ENCODE data around the gene NTM.

NTM gene

GRCh38 chr11:132115454-132115853, 745.0 kb downstream of the NTM start:
- H3K27me3 ChIP-seq (ENCODE audit: control insufficient read depth, low read length), result no peaks in the 10 kb centered on the region
- H3K36me3 ChIP-seq (ENCODE audit: control insufficient read depth, low read length), result no peaks in the 10 kb centered on the region
- no peak overlapping the region for H3K4me3 ChIP-seq (ENCODE audit: low read length)
- no peak overlapping the region for H3K4me2 ChIP-seq (ENCODE audit: low read length)
- no peaks in the 10 kb centered on the region for H3K9me3 ChIP-seq (ENCODE audit: control insufficient read depth, insufficient read depth, low read length)
- H4K20me1 ChIP-seq (ENCODE audit: control insufficient read depth, insufficient read depth, low read depth, low read length), result no peaks in the 10 kb centered on the region
- H3K9me2 ChIP-seq (replicated peaks; ENCODE audit: control insufficient read depth, low read length), result no peaks in the 10 kb centered on the region
- H3K79me2 ChIP-seq (ENCODE audit: control insufficient read depth, low read length), result no peaks in the 10 kb centered on the region
- H3K27ac ChIP-seq (ENCODE audit: low read depth, low read length), result no peak overlapping the region
- TF ChIP-seq EZH2phosphoT487 (IDR thresholded peaks at IDR 0.05; ENCODE audit: borderline replicate concordance, low read length), result no peak
- no peak for TF ChIP-seq CTCF (IDR thresholded peaks at IDR 0.05; ENCODE audit: low read depth, low read length, poor library complexity, severe bottlenecking)
- no peaks in the 10 kb centered on the region for H3F3A ChIP-seq (ENCODE audit: control insufficient read depth, insufficient read depth)
- no peaks in the 10 kb centered on the region for H3K4me1 ChIP-seq (ENCODE audit: control insufficient read depth, low read length)

- Histone ChIP-seq H3K4me3 (ENCODE audit: low read length) (no peak overlapping the region), H3K4me1 (ENCODE audit: control insufficient read depth, low read length) (no peaks in the 10 kb centered on the region), H3K9me2 (replicated peaks; ENCODE audit: control insufficient read depth, low read length) (no peaks in the 10 kb centered on the region), H3K9me3 (ENCODE audit: control insufficient read depth, insufficient read depth, low read length) (no peaks in the 10 kb centered on the region), H3F3A (ENCODE audit: control insufficient read depth, insufficient read depth) (no peaks in the 10 kb centered on the region), H3K27me3 (ENCODE audit: control insufficient read depth, low read length) (no peaks in the 10 kb centered on the region), H3K79me2 (ENCODE audit: control insufficient read depth, low read length) (no peaks in the 10 kb centered on the region), H3K4me2 (ENCODE audit: low read length) (no peak overlapping the region), H4K20me1 (ENCODE audit: control insufficient read depth, insufficient read depth, low read depth, low read length) (no peaks in the 10 kb centered on the region), H3K27ac (ENCODE audit: low read depth, low read length) (no peak overlapping the region), H3K36me3 (ENCODE audit: control insufficient read depth, low read length) (no peaks in the 10 kb centered on the region)
- TF ChIP-seq EZH2phosphoT487 (IDR thresholded peaks at IDR 0.05; ENCODE audit: borderline replicate concordance, low read length), result no peak
- TF ChIP-seq CTCF (IDR thresholded peaks at IDR 0.05; ENCODE audit: low read depth, low read length, poor library complexity, severe bottlenecking), result no peak
Observed at GRCh38 chr11:132116516-132116915, 746.1 kb downstream of the NTM start.

- H3K27me3 ChIP-seq (ENCODE audit: control insufficient read depth, low read length), result no peaks in the 10 kb centered on the region
- H3K36me3 ChIP-seq (ENCODE audit: control insufficient read depth, low read length), result no peaks in the 10 kb centered on the region
- H3K4me1 ChIP-seq (ENCODE audit: control insufficient read depth, low read length), result no peaks in the 10 kb centered on the region
- no peak overlapping the region for H3K27ac ChIP-seq (ENCODE audit: low read depth, low read length)
- H3F3A ChIP-seq (ENCODE audit: control insufficient read depth, insufficient read depth), result no peaks in the 10 kb centered on the region
- H3K9me3 ChIP-seq (ENCODE audit: control insufficient read depth, insufficient read depth, low read length), result no peaks in the 10 kb centered on the region
- no peak for TF ChIP-seq CTCF (IDR thresholded peaks at IDR 0.05; ENCODE audit: low read depth, low read length, poor library complexity, severe bottlenecking)
- no peak for TF ChIP-seq EZH2phosphoT487 (IDR thresholded peaks at IDR 0.05; ENCODE audit: borderline replicate concordance, low read length)
- H4K20me1 ChIP-seq (ENCODE audit: control insufficient read depth, insufficient read depth, low read depth, low read length), result no peaks in the 10 kb centered on the region
- H3K79me2 ChIP-seq (ENCODE audit: control insufficient read depth, low read length), result no peaks in the 10 kb centered on the region
- H3K4me3 ChIP-seq (ENCODE audit: low read length), result no peak overlapping the region
- H3K4me2 ChIP-seq (ENCODE audit: low read length), result no peak overlapping the region
- no peaks in the 10 kb centered on the region for H3K9me2 ChIP-seq (replicated peaks; ENCODE audit: control insufficient read depth, low read length)
Observed at GRCh38 chr11:132118661-132119060, 748.2 kb downstream of the NTM start.

GRCh38 chr11:132119573-132119972, 749.2 kb downstream of the NTM start:
- Histone ChIP-seq H4K20me1 (ENCODE audit: control insufficient read depth, insufficient read depth, low read depth, low read length) (no peaks in the 10 kb centered on the region), H3F3A (ENCODE audit: control insufficient read depth, insufficient read depth) (no peaks in the 10 kb centered on the region), H3K27ac (ENCODE audit: low read depth, low read length) (no peak overlapping the region), H3K9me2 (replicated peaks; ENCODE audit: control insufficient read depth, low read length) (no peaks in the 10 kb centered on the region), H3K4me3 (ENCODE audit: low read length) (no peak overlapping the region), H3K36me3 (ENCODE audit: control insufficient read depth, low read length) (no peaks in the 10 kb centered on the region), H3K79me2 (ENCODE audit: control insufficient read depth, low read length) (no peaks in the 10 kb centered on the region), H3K4me2 (ENCODE audit: low read length) (no peak overlapping the region), H3K9me3 (ENCODE audit: control insufficient read depth, insufficient read depth, low read length) (no peaks in the 10 kb centered on the region), H3K4me1 (ENCODE audit: control insufficient read depth, low read length) (no peaks in the 10 kb centered on the region), H3K27me3 (ENCODE audit: control insufficient read depth, low read length) (no peaks in the 10 kb centered on the region)
- TF ChIP-seq CTCF (IDR thresholded peaks at IDR 0.05; ENCODE audit: low read depth, low read length, poor library complexity, severe bottlenecking), result no peak
- TF ChIP-seq EZH2phosphoT487 (IDR thresholded peaks at IDR 0.05; ENCODE audit: borderline replicate concordance, low read length), result no peak
